ENCODE data around the gene ZP3.

GRCh38 chr7:76412249-76412648 is 12.5 kb upstream of the ZP3 start:
- TF ChIP-seq POLR2AphosphoS5 (IDR thresholded peaks at IDR 0.05; ENCODE audit: insufficient read depth in 1 of 2, low read depth in 1 of 2) = no peak
- no peak for TF ChIP-seq CTCF (IDR thresholded peaks at IDR 0.05)
- TF ChIP-seq POLR2A (IDR thresholded peaks at IDR 0.05) = no peak
